G401 (cell line): ENCODE results near the gene TMEM135. TPM values are rescaled to one million over a fixed set of nuclear protein-coding genes. Genes with fewer than 3 reads are reported as not detected.
"Not testable (repeated sequence)": the region's sequence is repeated elsewhere in the genome, so short reads cannot be mapped to it uniquely, and the experiment has no call there.

ENCODE experiments used
- DNase-seq: peaks from one replicate; pipeline ENCODE4 v3.0.0-alpha.2; 2015; ENCODE audit warnings: low spot score
- in situ Hi-C: cut with HindIII; loops from 2 replicates; pipeline ENCODE4 v1.10.0; 2016; ENCODE audit warnings: low sequenced_read_pairs, mixed read lengths
- total RNA-seq: library from RNA; depleted of rRNA; stranded (reverse); fragments of >200 nt; shearing (Covaris generic); gene quantifications from 2 replicates; pipeline ENCODE4 v1.2.3, GENCODE V29; 2014

Gene TMEM135
- total RNA-seq, 1 experiment from 2014 or later: 83.3 TPM

DNA sequence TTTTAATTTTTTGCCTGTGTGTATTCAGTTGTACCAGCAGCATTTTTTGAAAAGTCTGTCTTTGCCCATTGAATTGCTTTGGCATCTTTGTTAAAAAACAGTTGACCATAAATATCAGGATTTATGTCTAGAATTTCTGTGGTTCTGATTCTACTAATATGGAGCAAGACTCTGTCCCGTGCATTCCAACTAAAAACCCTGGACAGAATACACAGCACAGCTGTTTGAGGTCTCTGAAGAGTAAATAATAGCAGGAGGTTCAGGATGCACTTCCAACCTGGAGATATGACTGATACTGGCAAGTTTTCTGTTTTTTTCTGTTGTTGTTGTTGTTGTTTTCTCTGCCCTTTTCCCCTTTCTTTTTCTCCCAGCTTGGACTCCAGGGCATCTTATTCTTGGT is 141.9 kb downstream of the TMEM135 start:
- in situ Hi-C loops: no loop called here
- DNase-seq: no peak

DNA sequence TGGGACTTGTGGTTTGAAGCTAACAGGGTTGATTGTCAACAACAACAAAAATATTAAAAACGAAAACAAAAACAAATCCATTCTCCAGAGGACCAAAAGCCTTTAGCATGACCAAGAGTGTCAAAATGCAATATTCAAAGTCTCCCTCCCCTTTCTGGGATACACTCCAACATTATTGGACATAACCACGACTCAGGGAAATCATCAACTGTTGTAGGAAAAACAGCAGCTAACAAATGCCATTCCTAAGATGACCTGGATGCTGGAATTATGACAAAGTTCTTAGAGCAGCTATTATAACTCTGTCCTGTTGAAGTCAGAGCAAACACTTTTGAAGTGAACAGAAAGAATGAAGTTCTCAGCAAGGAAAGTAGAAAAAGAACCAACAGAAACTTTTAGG is 143.0 kb downstream of the TMEM135 start:
- in situ Hi-C loops: no loop called here
- DNase-seq: no peak

DNA sequence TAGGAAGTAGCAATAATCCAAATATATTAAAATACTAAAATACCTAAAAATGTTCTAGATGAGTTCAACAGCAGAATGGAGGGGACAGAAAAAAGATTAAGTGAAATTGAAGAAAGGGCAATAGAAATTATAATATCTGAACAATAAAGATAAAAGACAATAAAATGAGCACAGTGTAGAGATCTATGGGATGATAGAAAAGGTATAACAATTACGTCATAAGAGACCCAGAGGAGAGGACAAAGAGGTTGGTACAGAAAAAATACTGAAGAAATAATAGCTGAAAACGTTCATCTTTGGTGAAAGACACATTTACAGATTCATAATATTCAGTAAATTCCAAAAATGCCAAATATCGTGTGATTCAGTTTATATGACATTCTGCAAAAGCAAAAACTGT is 143.4 kb downstream of the TMEM135 start:
- in situ Hi-C loops: no loop called here
- no peak for DNase-seq

DNA sequence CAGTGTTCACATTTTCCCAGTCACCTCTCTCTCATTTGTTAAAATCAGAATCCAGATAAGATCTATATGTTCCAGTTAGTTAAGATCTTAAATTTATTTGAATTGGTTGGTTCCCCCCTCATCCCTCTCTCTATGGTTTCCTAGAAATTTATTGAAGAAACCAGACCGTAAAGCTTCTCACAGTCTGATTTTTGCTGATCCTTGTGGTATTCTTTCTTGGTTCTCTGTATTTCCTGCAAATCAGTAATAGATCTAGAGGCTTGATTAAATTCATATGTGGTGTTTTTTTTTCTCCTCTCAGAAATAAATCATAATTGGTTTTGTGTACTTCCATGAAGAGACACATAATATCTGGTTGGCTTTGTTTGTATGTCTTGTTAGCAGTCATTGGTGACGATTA is 147.5 kb downstream of the TMEM135 start:
- in situ Hi-C loops: no loop called here
- DNase-seq: no peak

DNA sequence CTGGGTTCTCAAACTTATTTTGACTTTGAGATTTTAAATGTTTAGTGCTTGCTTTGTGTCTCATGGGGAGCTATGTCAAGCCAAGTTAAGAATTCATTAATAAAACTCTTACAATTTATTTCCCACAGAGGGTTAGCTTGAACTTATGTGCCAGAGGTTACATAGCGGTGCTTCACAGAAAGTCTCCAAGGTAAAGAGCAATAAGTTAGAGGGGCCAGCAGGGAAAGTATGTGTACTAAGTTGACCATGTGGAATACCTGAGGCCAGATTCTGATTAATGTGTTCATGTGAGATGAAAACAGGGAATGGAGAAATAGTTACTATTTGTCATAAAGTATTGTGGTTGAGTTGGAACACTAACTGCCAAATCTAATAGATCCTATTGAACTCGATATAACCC is 149.3 kb downstream of the TMEM135 start:
- in situ Hi-C loops: no loop called here
- DNase-seq: no peak

DNA sequence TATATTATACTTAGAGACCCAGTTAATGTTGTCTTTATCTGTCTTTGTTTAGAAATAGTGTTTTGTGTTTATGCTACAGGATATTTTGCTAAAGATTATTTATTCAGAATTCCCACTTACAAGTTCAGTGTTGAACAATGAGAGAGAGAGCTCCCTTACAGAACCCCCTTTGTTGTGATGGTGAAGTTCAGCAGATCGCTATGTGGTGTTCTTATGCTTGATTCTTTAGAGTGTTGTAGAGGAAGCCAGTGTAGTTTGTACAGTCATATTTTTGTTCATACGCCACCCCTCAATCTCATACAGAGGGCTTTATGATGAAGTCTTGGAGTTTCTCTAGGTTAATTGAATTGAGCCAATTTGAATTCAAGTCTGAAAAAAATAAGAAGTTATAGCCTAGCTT is 150.2 kb downstream of the TMEM135 start:
- in situ Hi-C loops: no loop called here
- no peak for DNase-seq

GRCh38 chr11:87188396-87188795 is 150.7 kb downstream of the TMEM135 start:
- in situ Hi-C loops: not testable (repeated sequence)

DNA sequence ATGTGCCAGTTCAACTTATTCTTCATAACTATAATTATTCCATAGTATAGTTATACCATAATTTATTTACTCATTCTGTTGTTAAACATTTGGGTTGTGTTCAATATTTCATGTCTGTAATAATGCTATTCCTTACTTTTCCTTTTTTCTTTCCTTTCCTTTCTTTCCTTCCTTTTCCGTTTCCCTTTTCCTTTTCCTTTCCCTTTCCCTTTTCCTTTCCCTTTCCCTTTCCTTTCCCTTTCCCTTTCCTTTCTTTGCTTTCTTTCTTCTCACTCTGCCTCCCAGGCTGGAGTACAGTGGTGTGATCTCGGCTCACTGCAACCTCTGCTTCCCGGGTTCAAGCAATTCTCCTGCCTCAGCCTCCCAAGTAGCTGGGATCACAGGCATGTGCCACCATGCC is 151.2 kb downstream of the TMEM135 start:
- in situ Hi-C loops, DNase-seq: not testable (repeated sequence)

More at GRCh38 chr11:87188396-87188795, 150.7 kb downstream of the TMEM135 start:
- DNase-seq: not testable (repeated sequence)

- in situ Hi-C loops: no loop called here
- DNase-seq: no peak
Measured at GRCh38 chr11:87190071-87190470, 152.3 kb downstream of the TMEM135 start.

- DNase-seq: no peak
- in situ Hi-C loops: no loop called here
Measured at GRCh38 chr11:87193756-87194470, 156.2 kb downstream of the TMEM135 start.

- DNase-seq: no peak
- in situ Hi-C loops: no loop called here
Measured at GRCh38 chr11:87194985-87195820, 157.5 kb downstream of the TMEM135 start.

DNA sequence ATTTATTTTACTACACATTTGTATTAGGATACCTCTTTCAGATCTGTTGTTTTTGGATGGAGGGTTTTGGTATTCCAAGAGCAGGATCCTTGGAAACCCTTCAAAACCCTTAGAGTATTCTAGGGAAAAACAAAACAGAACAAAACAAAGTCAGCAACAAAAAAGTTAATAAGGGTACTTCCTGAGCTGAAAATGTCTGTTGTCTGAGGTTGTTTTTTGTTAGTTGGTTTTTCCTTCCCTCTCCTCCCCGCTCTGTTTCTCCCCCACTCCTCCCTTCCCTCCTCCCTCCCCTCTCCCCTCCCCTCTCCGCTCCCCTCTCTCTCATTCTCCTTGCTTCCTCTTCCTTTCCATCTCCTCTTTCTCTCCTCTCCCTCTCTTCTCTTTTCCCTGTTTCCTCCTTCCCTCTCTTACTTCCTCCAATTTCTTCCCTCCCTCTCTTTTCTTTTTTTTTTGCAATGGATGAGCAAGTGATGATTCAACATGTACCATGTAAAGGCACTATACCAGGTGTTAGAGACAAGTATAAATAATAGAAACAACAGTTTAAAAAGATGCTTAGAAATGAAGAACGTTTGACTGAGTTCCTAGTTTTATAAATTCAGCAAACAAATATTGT is 160.6 kb downstream of the TMEM135 start:
- in situ Hi-C loops: no loop called here
- DNase-seq: no peak

- in situ Hi-C loops: no loop called here
- DNase-seq: no peak
Measured at GRCh38 chr11:87201376-87201775, 163.6 kb downstream of the TMEM135 start.

DNA sequence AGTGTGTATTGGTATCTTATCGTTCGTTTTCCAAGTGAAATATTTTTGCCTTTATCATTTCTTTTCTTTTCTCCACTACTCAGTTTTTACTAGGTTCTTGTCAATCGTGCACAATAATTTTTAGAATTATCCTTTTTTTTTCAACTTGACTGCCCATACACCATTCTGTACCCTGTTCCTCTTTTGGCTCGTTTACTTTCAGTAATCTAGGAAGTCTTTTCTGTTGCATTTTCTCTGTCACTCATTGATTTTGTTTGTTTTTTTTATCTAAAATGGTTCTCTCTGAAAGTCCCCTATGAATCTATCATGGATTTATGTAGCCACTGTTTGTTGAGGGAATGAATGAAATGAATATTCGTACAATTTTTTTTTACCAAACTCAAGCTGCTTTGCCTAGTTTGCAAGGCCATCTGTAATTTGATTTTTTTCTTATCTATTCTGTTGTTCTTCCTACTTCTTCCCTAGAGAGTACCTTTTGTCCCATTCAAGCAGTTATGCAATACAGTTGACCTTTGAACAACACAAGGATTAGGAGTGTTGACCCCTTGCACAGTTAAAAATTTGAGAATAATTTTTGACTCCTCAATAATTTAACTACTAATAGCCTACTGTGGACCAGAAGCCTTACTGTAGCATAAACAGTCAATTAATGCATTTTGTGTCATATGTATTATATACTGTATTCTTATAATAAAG is 166.3 kb downstream of the TMEM135 start:
- no peak for DNase-seq
- in situ Hi-C loops: no loop called here

GRCh38 chr11:87212891-87213290 is 175.2 kb downstream of the TMEM135 start:
- no peak for DNase-seq
- in situ Hi-C loops: no loop called here

DNA sequence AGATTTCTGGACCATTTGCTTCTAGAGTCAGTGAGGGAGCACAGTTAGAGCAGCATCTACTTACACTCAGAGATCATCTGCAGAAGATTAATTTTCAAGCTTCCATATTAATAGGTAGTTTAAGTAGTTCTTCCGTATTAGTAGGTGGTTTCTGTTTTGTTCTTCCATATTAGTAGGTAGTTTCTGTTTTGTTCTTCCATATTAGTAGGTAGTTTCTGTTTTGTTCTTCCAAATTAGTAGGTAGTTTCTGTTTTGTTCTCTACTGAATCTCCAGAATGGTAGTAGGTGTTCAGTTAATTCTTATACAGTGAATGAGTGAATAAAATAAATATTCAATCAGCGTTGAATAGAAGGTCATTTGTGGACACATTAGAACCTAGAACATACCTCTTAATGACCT is 175.7 kb downstream of the TMEM135 start:
- in situ Hi-C loops: no loop called here
- no peak for DNase-seq

GRCh38 chr11:87215236-87215635 is 177.5 kb downstream of the TMEM135 start:
- in situ Hi-C loops: no loop called here
- no peak for DNase-seq

DNA sequence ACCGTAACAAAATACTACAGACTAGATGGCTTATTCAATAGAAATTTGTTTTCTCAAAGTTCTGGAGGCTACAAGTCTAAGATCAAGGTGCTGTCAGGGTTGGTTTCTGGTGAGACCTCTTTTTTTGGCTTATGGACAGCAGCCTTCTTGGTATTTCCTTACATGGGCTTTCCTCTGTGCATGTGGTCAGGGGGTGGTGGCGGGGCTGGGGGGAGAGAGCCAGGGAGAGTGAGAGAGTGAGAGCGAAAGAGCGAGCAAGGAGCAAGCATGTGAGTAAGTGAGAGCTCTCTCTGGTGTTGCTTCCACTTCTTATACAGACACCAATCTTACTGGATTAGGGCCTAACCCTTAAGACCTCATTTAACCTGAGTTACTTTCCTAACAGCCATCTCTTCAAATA is 181.5 kb downstream of the TMEM135 start:
- DNase-seq: no peak
- in situ Hi-C loops: no loop called here

DNA sequence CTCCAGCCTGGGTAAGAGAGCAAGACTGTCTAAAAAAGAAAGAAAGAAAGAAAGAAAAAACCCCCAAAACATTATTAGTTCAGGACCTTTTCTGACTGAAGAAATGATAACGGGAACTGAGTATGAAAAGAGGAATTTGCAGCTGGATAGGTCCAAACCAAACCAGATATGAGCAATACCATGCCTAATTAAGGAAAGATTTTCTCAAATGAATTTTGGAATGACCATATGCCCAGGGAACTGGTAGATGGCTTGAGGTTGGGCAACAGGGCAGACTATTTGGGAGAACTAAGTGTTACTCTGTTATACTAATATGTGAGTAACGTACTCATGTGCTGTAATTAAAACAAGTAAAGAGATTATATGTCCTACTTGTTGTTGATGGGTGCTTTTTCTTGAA is 186.1 kb downstream of the TMEM135 start:
- in situ Hi-C loops: no loop called here
- DNase-seq: no peak

GRCh38 chr11:87224486-87224885 is 186.8 kb downstream of the TMEM135 start:
- in situ Hi-C loops: no loop called here

More at GRCh38 chr11:87224486-87224885, 186.8 kb downstream of the TMEM135 start:
- no peak for DNase-seq
